ENCODE results near the gene TIMP3.

TIMP3 gene

GRCh38 chr22:32802237-32802765, 796 bp downstream of the TIMP3 start:
- Histone ChIP-seq H3K27me3 (peaks cover 62% of the 10 kb centered on the region), H3K4me1 (ENCODE audit: control insufficient read depth in 1 of 2, insufficient read depth in 1 of 2, low read depth in 1 of 2, low read length in 1 of 2) (peaks cover 0 to 3% of the 10 kb centered on the region in 2 experiments), H3K27ac (no peak overlapping the region), H3K4me3 (ENCODE audit: low read depth in 1 of 2, low read length in 1 of 2) (no peak overlapping the region), H3K9me3 (no peaks in the 10 kb centered on the region), H3K36me3 (no peaks in the 10 kb centered on the region)
- no peak for TF ChIP-seq CTCF (IDR thresholded peaks at IDR 0.05)

GRCh38 chr22:32803020-32803737, 1.7 kb downstream of the TIMP3 start:
- Histone ChIP-seq H3K27ac (no peak overlapping the region), H3K4me3 (ENCODE audit: low read depth in 1 of 2, low read length in 1 of 2) (no peak overlapping the region), H3K27me3 (peaks cover 62% of the 10 kb centered on the region), H3K36me3 (no peaks in the 10 kb centered on the region), H3K4me1 (ENCODE audit: control insufficient read depth in 1 of 2, insufficient read depth in 1 of 2, low read depth in 1 of 2, low read length in 1 of 2) (peaks cover 0 to 3% of the 10 kb centered on the region in 2 experiments), H3K9me3 (no peaks in the 10 kb centered on the region)
- no peak for TF ChIP-seq CTCF (IDR thresholded peaks at IDR 0.05)

GRCh38 chr22:32803738-32804435, 2.4 kb downstream of the TIMP3 start:
- no peak overlapping the region for H3K27ac ChIP-seq
- H3K4me1 ChIP-seq (ENCODE audit: control insufficient read depth in 1 of 2, insufficient read depth in 1 of 2, low read depth in 1 of 2, low read length in 1 of 2): peaks cover 0 to 3% of the 10 kb centered on the region in 2 experiments
- H3K9me3 ChIP-seq: no peaks in the 10 kb centered on the region
- peaks cover 59% of the 10 kb centered on the region for H3K27me3 ChIP-seq
- H3K4me3 ChIP-seq (ENCODE audit: low read depth in 1 of 2, low read length in 1 of 2): no peak overlapping the region
- no peaks in the 10 kb centered on the region for H3K36me3 ChIP-seq
- TF ChIP-seq CTCF (IDR thresholded peaks at IDR 0.05): no peak

GRCh38 chr22:32804531-32805360, 3.2 kb downstream of the TIMP3 start:
- TF ChIP-seq CTCF (IDR thresholded peaks at IDR 0.05): no peak
- H3K4me3 ChIP-seq (ENCODE audit: low read depth in 1 of 2, low read length in 1 of 2): no peak overlapping the region
- peaks cover 51% of the 10 kb centered on the region for H3K27me3 ChIP-seq
- H3K9me3 ChIP-seq: no peaks in the 10 kb centered on the region
- no peak overlapping the region for H3K27ac ChIP-seq
- no peaks in the 10 kb centered on the region for H3K36me3 ChIP-seq
- H3K4me1 ChIP-seq (ENCODE audit: control insufficient read depth in 1 of 2, insufficient read depth in 1 of 2, low read depth in 1 of 2, low read length in 1 of 2): peaks cover 0 to 3% of the 10 kb centered on the region in 2 experiments

GRCh38 chr22:32805361-32805881, 3.9 kb downstream of the TIMP3 start:
- no peak for TF ChIP-seq CTCF (IDR thresholded peaks at IDR 0.05)

More at GRCh38 chr22:32805361-32805881, 3.9 kb downstream of the TIMP3 start:
- Histone ChIP-seq H3K4me3 (ENCODE audit: low read depth in 1 of 2, low read length in 1 of 2) (no peak overlapping the region), H3K4me1 (ENCODE audit: control insufficient read depth in 1 of 2, insufficient read depth in 1 of 2, low read depth in 1 of 2, low read length in 1 of 2) (peaks cover 0 to 3% of the 10 kb centered on the region in 2 experiments), H3K9me3 (no peaks in the 10 kb centered on the region), H3K27ac (no peak overlapping the region), H3K36me3 (no peaks in the 10 kb centered on the region), H3K27me3 (peaks cover 44% of the 10 kb centered on the region)
